Measurements from ENCODE around the gene ZBTB7C.

Gene ZBTB7C

GRCh38 chr18:48133671-48134251 is 275.4 kb downstream of the ZBTB7C start:
- no peak for DNase-seq

- DNase-seq: no peak
Observed at GRCh38 chr18:48132797-48133655, 276.2 kb downstream of the ZBTB7C start.

GRCh38 chr18:48131042-48131441 is 278.1 kb downstream of the ZBTB7C start:
- no peak for DNase-seq

- DNase-seq: peak; percentile 19
Observed at GRCh38 chr18:48129621-48130082, 279.5 kb downstream of the ZBTB7C start.

- no peak for DNase-seq
Observed at GRCh38 chr18:48127606-48128005, 281.6 kb downstream of the ZBTB7C start.

- DNase-seq: no peak
Observed at GRCh38 chr18:48126240-48126639, 282.9 kb downstream of the ZBTB7C start.

- no peak for DNase-seq
Observed at GRCh38 chr18:48125724-48126123, 283.5 kb downstream of the ZBTB7C start.

- DNase-seq: no peak
Observed at GRCh38 chr18:48124857-48125626, 284.1 kb downstream of the ZBTB7C start.

- DNase-seq: no peak
Observed at GRCh38 chr18:48123941-48124340, 285.2 kb downstream of the ZBTB7C start.

GRCh38 chr18:48123324-48123723 is 285.9 kb downstream of the ZBTB7C start:
- no peak for DNase-seq

- DNase-seq: no peak
Observed at GRCh38 chr18:48122816-48123215, 286.4 kb downstream of the ZBTB7C start.

- DNase-seq: peak; percentile 46
Observed at GRCh38 chr18:48122376-48122775, 286.8 kb downstream of the ZBTB7C start.

- DNase-seq: no peak
Observed at GRCh38 chr18:48121752-48122151, 287.4 kb downstream of the ZBTB7C start.

- DNase-seq: no peak
Observed at GRCh38 chr18:48119204-48119603, 290.0 kb downstream of the ZBTB7C start.

- no peak for DNase-seq
Observed at GRCh38 chr18:48116873-48117630, 292.1 kb downstream of the ZBTB7C start.

- DNase-seq: no peak
Observed at GRCh38 chr18:48116017-48116416, 293.2 kb downstream of the ZBTB7C start.

- DNase-seq: no peak
Observed at GRCh38 chr18:48113691-48114090, 295.5 kb downstream of the ZBTB7C start.

- no peak for DNase-seq
Observed at GRCh38 chr18:48111587-48111986, 297.6 kb downstream of the ZBTB7C start.

- DNase-seq: no peak
Observed at GRCh38 chr18:48110797-48111196, 298.4 kb downstream of the ZBTB7C start.

- no peak for DNase-seq
Observed at GRCh38 chr18:48109961-48110493, 299.2 kb downstream of the ZBTB7C start.

- DNase-seq: no peak
Observed at GRCh38 chr18:48108136-48108535, 301.0 kb downstream of the ZBTB7C start.

- DNase-seq: no peak
Observed at GRCh38 chr18:48106976-48107781, 302.0 kb downstream of the ZBTB7C start.

Data from DMS 273 treated with DMSO at 0.1 percent for 48 hours (cell line).